GM21529 (cell line): ENCODE results near the gene PMFBP1.

Source experiments
- ATAC-seq: cut with Tn5 transposase; IDR thresholded peaks from one replicate; pipeline ENCODE4 v1.9.1; 2021; ENCODE audit not compliant: unreplicated experiment

The PMFBP1 gene

GRCh38 chr16:72187551-72187950 is 15.6 kb upstream of the PMFBP1 start:
- no peak for ATAC-seq

- no peak for ATAC-seq
These were observed 11.0 kb upstream of the PMFBP1 start for GRCh38 chr16:72182976-72183375.

GRCh38 chr16:72179204-72179970 is 7.4 kb upstream of the PMFBP1 start:
- no peak for ATAC-seq

GRCh38 chr16:72174726-72175125 is 2.8 kb upstream of the PMFBP1 start:
- no peak for ATAC-seq

- ATAC-seq: no peak
These were observed 2.0 kb upstream of the PMFBP1 start for GRCh38 chr16:72173997-72174396.

GRCh38 chr16:72171236-72171635 is 719 bp downstream of the PMFBP1 start:
- ATAC-seq: no peak

GRCh38 chr16:72169708-72170107 is 2.2 kb downstream of the PMFBP1 start:
- no peak for ATAC-seq

GRCh38 chr16:72168365-72168764 is 3.6 kb downstream of the PMFBP1 start:
- ATAC-seq: no peak

- no peak for ATAC-seq
These were observed 4.9 kb downstream of the PMFBP1 start for GRCh38 chr16:72166954-72167561.

GRCh38 chr16:72166151-72166550 is 5.8 kb downstream of the PMFBP1 start:
- no peak for ATAC-seq

GRCh38 chr16:72164691-72165090 is 7.3 kb downstream of the PMFBP1 start:
- no peak for ATAC-seq

- ATAC-seq: no peak
These were observed 9.8 kb downstream of the PMFBP1 start for GRCh38 chr16:72162105-72162692.

GRCh38 chr16:72159801-72160200 is 12.2 kb downstream of the PMFBP1 start:
- no peak for ATAC-seq

- no peak for ATAC-seq
These were observed 12.6 kb downstream of the PMFBP1 start for GRCh38 chr16:72159386-72159785.

- no peak for ATAC-seq
These were observed 22.1 kb downstream of the PMFBP1 start for GRCh38 chr16:72149676-72150464.

GRCh38 chr16:72142476-72142875 is 29.5 kb downstream of the PMFBP1 start:
- ATAC-seq: no peak

GRCh38 chr16:72139908-72140307 is 32.0 kb downstream of the PMFBP1 start:
- no peak for ATAC-seq

- ATAC-seq: no peak
These were observed 33.8 kb downstream of the PMFBP1 start for GRCh38 chr16:72138064-72138572.

GRCh38 chr16:72137380-72138063 is 34.4 kb downstream of the PMFBP1 start:
- no peak for ATAC-seq

GRCh38 chr16:72134507-72134906 is 37.4 kb downstream of the PMFBP1 start:
- ATAC-seq: no peak

- no peak for ATAC-seq
These were observed 39.2 kb downstream of the PMFBP1 start for GRCh38 chr16:72132726-72133125.
